ENCODE results near the gene MAML2.
A peak's percentile ranks its signal among the peaks of the same experiment; 100 is the strongest.

Gene MAML2

DNA sequence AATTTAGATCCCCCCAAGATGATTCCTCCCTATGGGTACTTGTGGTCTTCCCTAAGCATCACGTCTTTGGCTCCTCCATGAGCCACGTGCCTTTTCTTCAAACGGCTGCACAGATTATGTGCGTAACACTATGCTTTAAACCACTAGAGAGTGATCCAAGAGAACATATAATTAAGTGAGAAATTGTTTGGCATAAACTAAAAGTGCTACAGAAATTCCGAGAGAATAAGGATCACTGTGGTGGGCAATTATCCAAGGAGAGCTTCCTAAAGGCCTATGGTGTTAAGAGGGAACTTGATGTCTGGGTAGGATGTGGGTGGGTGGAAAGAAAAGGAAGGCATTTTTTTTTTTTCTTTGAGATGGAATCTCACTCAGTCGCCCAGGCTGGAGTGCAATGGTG is 110.9 kb downstream of the MAML2 start:
- Histone ChIP-seq H3K9me3 (ENCODE audit: severe bottlenecking) (no peaks in the 10 kb centered on the region), H3K27ac (ENCODE audit: poor library complexity, severe bottlenecking) (no peak overlapping the region), H3K4me1 (ENCODE audit: insufficient read depth, poor library complexity, severe bottlenecking) (peaks cover 35% of the 10 kb centered on the region), H3K4me3 (ENCODE audit: severe bottlenecking) (no peak overlapping the region), H3K27me3 (ENCODE audit: insufficient read depth, poor library complexity, severe bottlenecking) (no peaks in the 10 kb centered on the region), H3K36me3 (ENCODE audit: low read depth) (no peaks in the 10 kb centered on the region)
- DNase-seq (ENCODE audit: low spot score): no peak
- TF ChIP-seq, protein P1, sequence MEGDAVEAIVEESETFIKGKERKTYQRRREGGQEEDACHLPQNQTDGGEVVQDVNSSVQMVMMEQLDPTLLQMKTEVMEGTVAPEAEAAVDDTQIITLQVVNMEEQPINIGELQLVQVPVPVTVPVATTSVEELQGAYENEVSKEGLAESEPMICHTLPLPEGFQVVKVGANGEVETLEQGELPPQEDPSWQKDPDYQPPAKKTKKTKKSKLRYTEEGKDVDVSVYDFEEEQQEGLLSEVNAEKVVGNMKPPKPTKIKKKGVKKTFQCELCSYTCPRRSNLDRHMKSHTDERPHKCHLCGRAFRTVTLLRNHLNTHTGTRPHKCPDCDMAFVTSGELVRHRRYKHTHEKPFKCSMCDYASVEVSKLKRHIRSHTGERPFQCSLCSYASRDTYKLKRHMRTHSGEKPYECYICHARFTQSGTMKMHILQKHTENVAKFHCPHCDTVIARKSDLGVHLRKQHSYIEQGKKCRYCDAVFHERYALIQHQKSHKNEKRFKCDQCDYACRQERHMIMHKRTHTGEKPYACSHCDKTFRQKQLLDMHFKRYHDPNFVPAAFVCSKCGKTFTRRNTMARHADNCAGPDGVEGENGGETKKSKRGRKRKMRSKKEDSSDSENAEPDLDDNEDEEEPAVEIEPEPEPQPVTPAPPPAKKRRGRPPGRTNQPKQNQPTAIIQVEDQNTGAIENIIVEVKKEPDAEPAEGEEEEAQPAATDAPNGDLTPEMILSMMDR (IDR thresholded peaks at IDR 0.05; ENCODE audit: poor library complexity, severe bottlenecking): no peak
- ATAC-seq (ENCODE audit: low read depth): no peak

DNA sequence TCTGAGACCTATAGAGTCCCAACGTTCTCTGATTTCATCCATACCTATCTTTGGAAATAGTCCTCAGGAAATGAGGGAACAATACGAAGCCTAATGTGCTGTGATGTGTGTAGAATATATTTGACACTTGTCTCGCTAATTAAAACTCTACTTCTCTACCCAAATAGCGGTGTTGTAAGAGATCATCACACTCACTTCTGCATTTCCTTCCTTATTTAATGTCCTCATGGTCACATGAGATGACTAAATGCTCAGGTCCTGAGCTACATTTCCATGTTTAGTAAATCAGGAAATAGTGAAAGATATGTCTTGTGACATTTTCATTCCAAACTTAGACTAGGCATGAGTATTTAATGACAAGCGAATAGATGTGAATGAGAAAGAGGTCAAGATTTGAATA is 112.3 kb downstream of the MAML2 start:
- Histone ChIP-seq H3K27me3 (ENCODE audit: insufficient read depth, poor library complexity, severe bottlenecking) (no peaks in the 10 kb centered on the region), H3K4me1 (ENCODE audit: insufficient read depth, poor library complexity, severe bottlenecking) (peaks cover 46% of the 10 kb centered on the region), H3K36me3 (ENCODE audit: low read depth) (no peaks in the 10 kb centered on the region), H3K9me3 (ENCODE audit: severe bottlenecking) (no peaks in the 10 kb centered on the region), H3K4me3 (ENCODE audit: severe bottlenecking) (no peak overlapping the region), H3K27ac (ENCODE audit: poor library complexity, severe bottlenecking) (peak overlapping the region; percentile 95)
- TF ChIP-seq, protein P1 (IDR thresholded peaks at IDR 0.05; ENCODE audit: poor library complexity, severe bottlenecking): no peak
- ATAC-seq (ENCODE audit: low read depth): no peak
- no peak for DNase-seq (ENCODE audit: low spot score)

DNA sequence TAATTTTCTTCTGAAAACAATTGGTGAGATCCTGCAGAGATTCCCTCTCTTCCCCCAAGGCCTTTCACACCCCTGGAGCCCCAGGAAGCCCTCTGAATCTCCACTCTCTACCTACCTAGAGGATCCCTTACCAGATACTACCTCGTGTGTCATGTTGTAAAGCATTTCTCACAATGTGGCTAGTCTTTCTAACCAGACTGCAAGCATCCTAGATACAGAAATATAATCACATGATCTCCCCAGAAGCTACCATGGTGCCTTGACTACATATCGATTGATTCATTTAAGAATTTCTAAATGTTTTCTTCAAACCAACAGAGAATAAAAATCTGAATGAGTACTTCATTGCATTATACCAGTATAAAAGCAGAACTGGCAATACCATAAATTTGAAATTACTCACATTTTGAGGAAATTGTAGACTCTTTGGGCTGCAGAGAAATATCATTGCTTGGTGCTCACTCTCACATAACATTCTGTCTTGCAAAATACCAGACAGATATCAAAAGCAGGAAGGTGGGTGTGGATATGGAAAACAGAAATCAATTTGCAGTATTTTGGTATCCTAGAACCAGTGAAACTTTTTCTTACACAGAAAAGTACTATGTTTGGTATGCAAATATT is 113.5 kb downstream of the MAML2 start:
- DNase-seq (ENCODE audit: low spot score) (no peak), ATAC-seq (ENCODE audit: low read depth) (no peak)
- Histone ChIP-seq H3K36me3 (ENCODE audit: low read depth) (0 out of 2 replicates have a peak, but pooled peaks cover 3% of the 10 kb centered on the region), H3K27me3 (ENCODE audit: insufficient read depth, poor library complexity, severe bottlenecking) (no peaks in the 10 kb centered on the region), H3K27ac (ENCODE audit: poor library complexity, severe bottlenecking) (peak overlapping the region; percentile 95), H3K4me3 (ENCODE audit: severe bottlenecking) (no peak overlapping the region), H3K9me3 (ENCODE audit: severe bottlenecking) (no peaks in the 10 kb centered on the region), H3K4me1 (ENCODE audit: insufficient read depth, poor library complexity, severe bottlenecking) (peaks cover 46% of the 10 kb centered on the region)
- TF ChIP-seq, protein P1 (IDR thresholded peaks at IDR 0.05; ENCODE audit: poor library complexity, severe bottlenecking): no peak

DNA sequence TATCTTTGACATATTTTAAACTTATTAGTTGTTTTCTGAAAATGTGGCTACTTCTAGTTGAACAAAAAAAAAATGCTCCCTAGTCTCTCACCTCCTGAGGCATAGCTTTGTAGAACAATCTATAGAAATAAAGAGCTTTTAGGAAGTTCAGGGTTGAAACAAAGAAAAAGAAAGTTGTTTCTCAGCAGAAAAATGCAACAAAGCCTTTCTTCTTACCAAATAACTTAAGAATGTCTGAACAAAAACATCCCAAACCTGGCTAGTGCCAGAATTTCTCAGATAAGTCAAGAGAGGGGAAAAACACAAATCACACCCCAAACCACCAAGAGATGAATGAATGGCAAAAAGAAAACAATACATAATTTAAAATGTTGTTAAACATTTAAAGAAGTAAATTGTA is 114.1 kb downstream of the MAML2 start:
- ATAC-seq (ENCODE audit: low read depth) (no peak), DNase-seq (ENCODE audit: low spot score) (no peak)
- Histone ChIP-seq H3K4me1 (ENCODE audit: insufficient read depth, poor library complexity, severe bottlenecking) (peaks cover 46% of the 10 kb centered on the region), H3K27me3 (ENCODE audit: insufficient read depth, poor library complexity, severe bottlenecking) (no peaks in the 10 kb centered on the region), H3K36me3 (ENCODE audit: low read depth) (0 out of 2 replicates have a peak, but pooled peaks cover 4% of the 10 kb centered on the region), H3K27ac (ENCODE audit: poor library complexity, severe bottlenecking) (peak overlapping the region; percentile 95), H3K4me3 (ENCODE audit: severe bottlenecking) (no peak overlapping the region), H3K9me3 (ENCODE audit: severe bottlenecking) (no peaks in the 10 kb centered on the region)
- TF ChIP-seq, protein P1 (IDR thresholded peaks at IDR 0.05; ENCODE audit: poor library complexity, severe bottlenecking): no peak

DNA sequence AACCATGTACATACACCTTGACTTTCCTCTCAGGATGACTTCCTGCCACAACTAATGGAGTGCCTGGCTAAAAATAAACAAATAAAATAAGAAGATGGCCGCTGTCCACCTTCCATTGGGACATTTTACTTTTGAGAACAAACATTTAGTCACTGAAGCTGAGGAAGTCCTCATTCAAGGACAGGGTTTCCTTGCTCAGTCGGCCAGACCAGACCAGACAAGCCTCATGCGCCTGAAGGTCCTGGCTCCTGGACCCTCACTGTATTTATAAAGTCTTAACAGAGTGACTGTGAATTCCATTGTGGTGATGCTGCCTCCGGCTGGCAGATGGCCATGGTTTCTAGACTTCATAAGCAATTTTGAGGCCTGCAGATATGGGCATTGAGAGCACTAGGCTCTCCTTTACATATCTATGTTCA is 114.5 kb downstream of the MAML2 start:
- DNase-seq (ENCODE audit: low spot score): peak; percentile 84
- Histone ChIP-seq H3K27ac (ENCODE audit: poor library complexity, severe bottlenecking) (peak overlapping the region; percentile 95), H3K9me3 (ENCODE audit: severe bottlenecking) (no peaks in the 10 kb centered on the region), H3K36me3 (ENCODE audit: low read depth) (0 out of 2 replicates have a peak, but pooled peaks cover 4% of the 10 kb centered on the region), H3K27me3 (ENCODE audit: insufficient read depth, poor library complexity, severe bottlenecking) (no peaks in the 10 kb centered on the region), H3K4me1 (ENCODE audit: insufficient read depth, poor library complexity, severe bottlenecking) (peaks cover 46% of the 10 kb centered on the region), H3K4me3 (ENCODE audit: severe bottlenecking) (no peak overlapping the region)
- peak; percentile 95 for ATAC-seq (ENCODE audit: low read depth)
- TF ChIP-seq, protein P1 (IDR thresholded peaks at IDR 0.05; ENCODE audit: poor library complexity, severe bottlenecking): no peak

Data from RWPE2 (cell line).